ENCODE results near the gene ENTPD2. TPM values are rescaled to one million over a fixed set of nuclear protein-coding genes. Genes with fewer than 3 reads are reported as not detected.

Gene ENTPD2
- total RNA-seq, 1 experiment from 2014 or later, result 8.3 TPM

DNA sequence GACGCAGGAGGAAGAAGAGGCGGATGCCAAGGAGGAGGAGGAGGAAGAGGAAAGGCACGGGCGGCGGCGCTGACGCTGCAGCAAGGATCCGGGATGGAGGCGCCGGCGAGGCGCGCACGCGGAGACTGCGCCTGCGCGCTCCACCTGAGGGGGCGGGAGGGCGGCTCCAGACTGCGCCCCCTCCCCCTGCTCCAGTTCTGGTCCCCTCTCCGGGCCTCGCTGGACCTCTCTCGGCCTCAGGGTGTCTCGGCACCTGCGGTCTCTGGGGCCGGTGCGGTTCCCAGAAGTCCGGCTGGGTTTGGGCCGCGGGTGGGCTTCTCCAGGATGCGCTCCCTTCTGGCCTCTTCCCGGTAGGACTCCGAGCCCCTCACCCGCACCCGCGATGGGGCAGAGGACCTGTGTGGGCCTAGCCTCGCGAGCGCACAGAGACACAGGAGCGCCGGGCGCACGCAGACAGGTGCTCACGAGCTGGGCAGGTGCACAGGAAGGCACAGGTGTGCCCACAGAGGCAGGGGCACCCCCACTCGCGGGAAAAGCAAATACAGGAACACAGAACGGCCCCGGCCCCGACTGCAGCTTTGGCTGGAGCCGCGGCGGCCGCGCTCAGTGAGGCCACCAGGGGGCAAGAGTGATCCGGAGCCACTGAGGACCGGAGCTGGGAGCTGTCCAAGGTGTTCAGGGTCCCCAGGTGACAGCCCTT, 7.6 kb downstream of the ENTPD2 start, which contains the start of gene NPDC1 (continued):
- TF ChIP-seq RELA (CRISPR knock-in tag; IDR thresholded peaks at IDR 0.05; ENCODE audit: borderline replicate concordance), result peak; percentile 71; the same call in 1 of the 2 replicates
- peak; percentile 79; the same call in 1 of the 2 replicates for TF ChIP-seq ZNF219 (CRISPR knock-in tag; IDR thresholded peaks at IDR 0.05; ENCODE audit: borderline replicate concordance)
- TF ChIP-seq SP1 (CRISPR knock-in tag; conservative IDR thresholded peaks at IDR 0.05), result peak; percentile 18; the same call in 1 of the 2 replicates
- TF ChIP-seq, protein P1, sequence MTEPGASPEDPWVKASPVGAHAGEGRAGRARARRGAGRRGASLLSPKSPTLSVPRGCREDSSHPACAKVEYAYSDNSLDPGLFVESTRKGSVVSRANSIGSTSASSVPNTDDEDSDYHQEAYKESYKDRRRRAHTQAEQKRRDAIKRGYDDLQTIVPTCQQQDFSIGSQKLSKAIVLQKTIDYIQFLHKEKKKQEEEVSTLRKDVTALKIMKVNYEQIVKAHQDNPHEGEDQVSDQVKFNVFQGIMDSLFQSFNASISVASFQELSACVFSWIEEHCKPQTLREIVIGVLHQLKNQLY (CRISPR knock-in tag; IDR thresholded peaks at IDR 0.05), result 0 out of 2 replicates have a peak, but pooled peaks have one; percentile 62
- TF ChIP-seq CREB1 (CRISPR knock-in tag; IDR thresholded peaks at IDR 0.05), result peak; percentile 42; the same call in 1 of the 2 replicates
- 0 out of 2 replicates have a peak, but pooled peaks have one; percentile 66 for TF ChIP-seq CBFB (CRISPR knock-in tag; IDR thresholded peaks at IDR 0.05; ENCODE audit: low read depth)
- TF ChIP-seq, protein P2, sequence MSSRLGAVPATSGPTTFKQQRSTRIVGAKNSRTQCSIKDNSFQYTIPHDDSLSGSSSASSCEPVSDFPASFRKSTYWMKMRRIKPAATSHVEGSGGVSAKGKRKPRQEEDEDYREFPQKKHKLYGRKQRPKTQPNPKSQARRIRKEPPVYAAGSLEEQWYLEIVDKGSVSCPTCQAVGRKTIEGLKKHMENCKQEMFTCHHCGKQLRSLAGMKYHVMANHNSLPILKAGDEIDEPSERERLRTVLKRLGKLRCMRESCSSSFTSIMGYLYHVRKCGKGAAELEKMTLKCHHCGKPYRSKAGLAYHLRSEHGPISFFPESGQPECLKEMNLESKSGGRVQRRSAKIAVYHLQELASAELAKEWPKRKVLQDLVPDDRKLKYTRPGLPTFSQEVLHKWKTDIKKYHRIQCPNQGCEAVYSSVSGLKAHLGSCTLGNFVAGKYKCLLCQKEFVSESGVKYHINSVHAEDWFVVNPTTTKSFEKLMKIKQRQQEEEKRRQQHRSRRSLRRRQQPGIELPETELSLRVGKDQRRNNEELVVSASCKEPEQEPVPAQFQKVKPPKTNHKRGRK (CRISPR knock-in tag; IDR thresholded peaks at IDR 0.05; ENCODE audit: borderline replicate concordance), result no peak
- no peak for TF ChIP-seq GTF2I (CRISPR knock-in tag; conservative IDR thresholded peaks at IDR 0.05)
- TF ChIP-seq TEAD1 (CRISPR knock-in tag; IDR thresholded peaks at IDR 0.05), result peak; percentile 55; the same call in 1 of the 2 replicates
- peak; percentile 78 for TF ChIP-seq SMAD4 (CRISPR knock-in tag; IDR thresholded peaks at IDR 0.05)
- TF ChIP-seq TEAD4 (CRISPR knock-in tag; IDR thresholded peaks at IDR 0.05), result peak; percentile 71; the same call in 1 of the 2 replicates
- TF ChIP-seq, protein P3, sequence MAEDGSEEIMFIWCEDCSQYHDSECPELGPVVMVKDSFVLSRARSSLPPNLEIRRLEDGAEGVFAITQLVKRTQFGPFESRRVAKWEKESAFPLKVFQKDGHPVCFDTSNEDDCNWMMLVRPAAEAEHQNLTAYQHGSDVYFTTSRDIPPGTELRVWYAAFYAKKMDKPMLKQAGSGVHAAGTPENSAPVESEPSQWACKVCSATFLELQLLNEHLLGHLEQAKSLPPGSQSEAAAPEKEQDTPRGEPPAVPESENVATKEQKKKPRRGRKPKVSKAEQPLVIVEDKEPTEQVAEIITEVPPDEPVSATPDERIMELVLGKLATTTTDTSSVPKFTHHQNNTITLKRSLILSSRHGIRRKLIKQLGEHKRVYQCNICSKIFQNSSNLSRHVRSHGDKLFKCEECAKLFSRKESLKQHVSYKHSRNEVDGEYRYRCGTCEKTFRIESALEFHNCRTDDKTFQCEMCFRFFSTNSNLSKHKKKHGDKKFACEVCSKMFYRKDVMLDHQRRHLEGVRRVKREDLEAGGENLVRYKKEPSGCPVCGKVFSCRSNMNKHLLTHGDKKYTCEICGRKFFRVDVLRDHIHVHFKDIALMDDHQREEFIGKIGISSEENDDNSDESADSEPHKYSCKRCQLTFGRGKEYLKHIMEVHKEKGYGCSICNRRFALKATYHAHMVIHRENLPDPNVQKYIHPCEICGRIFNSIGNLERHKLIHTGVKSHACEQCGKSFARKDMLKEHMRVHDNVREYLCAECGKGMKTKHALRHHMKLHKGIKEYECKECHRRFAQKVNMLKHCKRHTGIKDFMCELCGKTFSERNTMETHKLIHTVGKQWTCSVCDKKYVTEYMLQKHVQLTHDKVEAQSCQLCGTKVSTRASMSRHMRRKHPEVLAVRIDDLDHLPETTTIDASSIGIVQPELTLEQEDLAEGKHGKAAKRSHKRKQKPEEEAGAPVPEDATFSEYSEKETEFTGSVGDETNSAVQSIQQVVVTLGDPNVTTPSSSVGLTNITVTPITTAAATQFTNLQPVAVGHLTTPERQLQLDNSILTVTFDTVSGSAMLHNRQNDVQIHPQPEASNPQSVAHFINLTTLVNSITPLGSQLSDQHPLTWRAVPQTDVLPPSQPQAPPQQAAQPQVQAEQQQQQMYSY (CRISPR knock-in tag; IDR thresholded peaks at IDR 0.05), result 0 out of 2 replicates have a peak, but pooled peaks have one; percentile 20
- TF ChIP-seq, protein P4, sequence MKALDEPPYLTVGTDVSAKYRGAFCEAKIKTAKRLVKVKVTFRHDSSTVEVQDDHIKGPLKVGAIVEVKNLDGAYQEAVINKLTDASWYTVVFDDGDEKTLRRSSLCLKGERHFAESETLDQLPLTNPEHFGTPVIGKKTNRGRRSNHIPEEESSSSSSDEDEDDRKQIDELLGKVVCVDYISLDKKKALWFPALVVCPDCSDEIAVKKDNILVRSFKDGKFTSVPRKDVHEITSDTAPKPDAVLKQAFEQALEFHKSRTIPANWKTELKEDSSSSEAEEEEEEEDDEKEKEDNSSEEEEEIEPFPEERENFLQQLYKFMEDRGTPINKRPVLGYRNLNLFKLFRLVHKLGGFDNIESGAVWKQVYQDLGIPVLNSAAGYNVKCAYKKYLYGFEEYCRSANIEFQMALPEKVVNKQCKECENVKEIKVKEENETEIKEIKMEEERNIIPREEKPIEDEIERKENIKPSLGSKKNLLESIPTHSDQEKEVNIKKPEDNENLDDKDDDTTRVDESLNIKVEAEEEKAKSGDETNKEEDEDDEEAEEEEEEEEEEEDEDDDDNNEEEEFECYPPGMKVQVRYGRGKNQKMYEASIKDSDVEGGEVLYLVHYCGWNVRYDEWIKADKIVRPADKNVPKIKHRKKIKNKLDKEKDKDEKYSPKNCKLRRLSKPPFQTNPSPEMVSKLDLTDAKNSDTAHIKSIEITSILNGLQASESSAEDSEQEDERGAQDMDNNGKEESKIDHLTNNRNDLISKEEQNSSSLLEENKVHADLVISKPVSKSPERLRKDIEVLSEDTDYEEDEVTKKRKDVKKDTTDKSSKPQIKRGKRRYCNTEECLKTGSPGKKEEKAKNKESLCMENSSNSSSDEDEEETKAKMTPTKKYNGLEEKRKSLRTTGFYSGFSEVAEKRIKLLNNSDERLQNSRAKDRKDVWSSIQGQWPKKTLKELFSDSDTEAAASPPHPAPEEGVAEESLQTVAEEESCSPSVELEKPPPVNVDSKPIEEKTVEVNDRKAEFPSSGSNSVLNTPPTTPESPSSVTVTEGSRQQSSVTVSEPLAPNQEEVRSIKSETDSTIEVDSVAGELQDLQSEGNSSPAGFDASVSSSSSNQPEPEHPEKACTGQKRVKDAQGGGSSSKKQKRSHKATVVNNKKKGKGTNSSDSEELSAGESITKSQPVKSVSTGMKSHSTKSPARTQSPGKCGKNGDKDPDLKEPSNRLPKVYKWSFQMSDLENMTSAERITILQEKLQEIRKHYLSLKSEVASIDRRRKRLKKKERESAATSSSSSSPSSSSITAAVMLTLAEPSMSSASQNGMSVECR (CRISPR knock-in tag; IDR thresholded peaks at IDR 0.05; ENCODE audit: borderline replicate concordance), result peak; percentile 96
- peak; percentile 88 for TF ChIP-seq SMAD3 (CRISPR knock-in tag; IDR thresholded peaks at IDR 0.05; ENCODE audit: borderline replicate concordance)
- no peak for TF ChIP-seq HMGA2 (CRISPR knock-in tag; IDR thresholded peaks at IDR 0.05)
- TF ChIP-seq, protein P5, sequence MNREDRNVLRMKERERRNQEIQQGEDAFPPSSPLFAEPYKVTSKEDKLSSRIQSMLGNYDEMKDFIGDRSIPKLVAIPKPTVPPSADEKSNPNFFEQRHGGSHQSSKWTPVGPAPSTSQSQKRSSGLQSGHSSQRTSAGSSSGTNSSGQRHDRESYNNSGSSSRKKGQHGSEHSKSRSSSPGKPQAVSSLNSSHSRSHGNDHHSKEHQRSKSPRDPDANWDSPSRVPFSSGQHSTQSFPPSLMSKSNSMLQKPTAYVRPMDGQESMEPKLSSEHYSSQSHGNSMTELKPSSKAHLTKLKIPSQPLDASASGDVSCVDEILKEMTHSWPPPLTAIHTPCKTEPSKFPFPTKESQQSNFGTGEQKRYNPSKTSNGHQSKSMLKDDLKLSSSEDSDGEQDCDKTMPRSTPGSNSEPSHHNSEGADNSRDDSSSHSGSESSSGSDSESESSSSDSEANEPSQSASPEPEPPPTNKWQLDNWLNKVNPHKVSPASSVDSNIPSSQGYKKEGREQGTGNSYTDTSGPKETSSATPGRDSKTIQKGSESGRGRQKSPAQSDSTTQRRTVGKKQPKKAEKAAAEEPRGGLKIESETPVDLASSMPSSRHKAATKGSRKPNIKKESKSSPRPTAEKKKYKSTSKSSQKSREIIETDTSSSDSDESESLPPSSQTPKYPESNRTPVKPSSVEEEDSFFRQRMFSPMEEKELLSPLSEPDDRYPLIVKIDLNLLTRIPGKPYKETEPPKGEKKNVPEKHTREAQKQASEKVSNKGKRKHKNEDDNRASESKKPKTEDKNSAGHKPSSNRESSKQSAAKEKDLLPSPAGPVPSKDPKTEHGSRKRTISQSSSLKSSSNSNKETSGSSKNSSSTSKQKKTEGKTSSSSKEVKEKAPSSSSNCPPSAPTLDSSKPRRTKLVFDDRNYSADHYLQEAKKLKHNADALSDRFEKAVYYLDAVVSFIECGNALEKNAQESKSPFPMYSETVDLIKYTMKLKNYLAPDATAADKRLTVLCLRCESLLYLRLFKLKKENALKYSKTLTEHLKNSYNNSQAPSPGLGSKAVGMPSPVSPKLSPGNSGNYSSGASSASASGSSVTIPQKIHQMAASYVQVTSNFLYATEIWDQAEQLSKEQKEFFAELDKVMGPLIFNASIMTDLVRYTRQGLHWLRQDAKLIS (CRISPR knock-in tag; IDR thresholded peaks at IDR 0.05; ENCODE audit: borderline replicate concordance), result 0 out of 2 replicates have a peak, but pooled peaks have one; percentile 53
- TF ChIP-seq, protein P6, sequence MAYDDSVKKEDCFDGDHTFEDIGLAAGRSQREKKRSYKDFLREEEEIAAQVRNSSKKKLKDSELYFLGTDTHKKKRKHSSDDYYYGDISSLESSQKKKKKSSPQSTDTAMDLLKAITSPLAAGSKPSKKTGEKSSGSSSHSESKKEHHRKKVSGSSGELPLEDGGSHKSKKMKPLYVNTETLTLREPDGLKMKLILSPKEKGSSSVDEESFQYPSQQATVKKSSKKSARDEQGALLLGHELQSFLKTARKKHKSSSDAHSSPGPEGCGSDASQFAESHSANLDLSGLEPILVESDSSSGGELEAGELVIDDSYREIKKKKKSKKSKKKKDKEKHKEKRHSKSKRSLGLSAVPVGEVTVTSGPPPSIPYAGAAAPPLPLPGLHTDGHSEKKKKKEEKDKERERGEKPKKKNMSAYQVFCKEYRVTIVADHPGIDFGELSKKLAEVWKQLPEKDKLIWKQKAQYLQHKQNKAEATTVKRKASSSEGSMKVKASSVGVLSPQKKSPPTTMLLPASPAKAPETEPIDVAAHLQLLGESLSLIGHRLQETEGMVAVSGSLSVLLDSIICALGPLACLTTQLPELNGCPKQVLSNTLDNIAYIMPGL (CRISPR knock-in tag; IDR thresholded peaks at IDR 0.05), result peak; percentile 82
- peak; percentile 47; the same call in 1 of the 2 replicates for TF ChIP-seq FOXK1 (CRISPR knock-in tag; IDR thresholded peaks at IDR 0.05)
